Hepatocyte (in vitro differentiated cells): ENCODE results near the gene SNRPD3. TPM values are rescaled to one million over a fixed set of nuclear protein-coding genes. Genes with fewer than 3 reads are reported as not detected.
A peak's percentile ranks its signal among the peaks of the same experiment; 100 is the strongest.

ENCODE experiments used
- DNase-seq: peaks from one replicate; pipeline ENCODE4 v3.0.0-alpha.2; 2016; ENCODE audit warnings: low spot score
- H2AFZ ChIP-seq: fragments of 200-600 bp; sonication (generic); 2 replicates; pipeline ENCODE4 v1.6.0; 2016; ENCODE audit warnings: antibody characterized with exemption, mild to moderate bottlenecking
- H3K27ac ChIP-seq: fragments of 200-600 bp; sonication (generic); 2 replicates; pipeline ENCODE4 v1.5.1; 2016; ENCODE audit warnings: mild to moderate bottlenecking
- H3K27me3 ChIP-seq: fragments of 200-600 bp; sonication (generic); 2 replicates; pipeline ENCODE4 v1.6.1; 2016
- H3K36me3 ChIP-seq: fragments of 200-600 bp; sonication (generic); replicated peaks from 2 replicates; pipeline ENCODE4 v1.5.1; 2016; ENCODE audit warnings: low read depth; ENCODE audit not compliant: insufficient read depth
- H3K4me1 ChIP-seq: fragments of 200-600 bp; sonication (generic); 2 replicates; pipeline ENCODE4 v1.5.1; 2016; ENCODE audit warnings: mild to moderate bottlenecking, moderate library complexity; ENCODE audit not compliant: insufficient read depth
- H3K4me2 ChIP-seq: fragments of 200-600 bp; sonication (generic); 2 replicates; pipeline ENCODE4 v1.6.0; 2016
- H3K4me3 ChIP-seq: fragments of 200-600 bp; sonication (generic); 2 replicates; pipeline ENCODE4 v1.5.1; 2016; ENCODE audit warnings: mild to moderate bottlenecking
- H3K79me2 ChIP-seq: fragments of 200-600 bp; sonication (generic); 2 replicates; pipeline ENCODE4 v1.6.0; 2017; ENCODE audit warnings: mild to moderate bottlenecking
- H3K9me2 ChIP-seq: fragments of 200-600 bp; sonication (generic); replicated peaks from 2 replicates; pipeline ENCODE4 v1.6.0; 2017; ENCODE audit warnings: mild to moderate bottlenecking; ENCODE audit not compliant: insufficient read depth
- H3K9me3 ChIP-seq: fragments of 200-600 bp; sonication (generic); 2 replicates; pipeline ENCODE4 v1.5.1; 2016; ENCODE audit warnings: low read depth, mild to moderate bottlenecking
- H4K20me1 ChIP-seq: fragments of 200-600 bp; sonication (generic); 2 replicates; pipeline ENCODE4 v1.6.0; 2016; ENCODE audit warnings: mild to moderate bottlenecking; ENCODE audit not compliant: insufficient read depth, poor library complexity, severe bottlenecking
- EZH2 ChIP-seq: fragments of 200-600 bp; sonication (generic); IDR thresholded peaks from 2 replicates; pipeline ENCODE4 v1.6.1; 2016; ENCODE audit warnings: antibody characterized with exemption, mild to moderate bottlenecking, borderline replicate concordance
- EZH2phosphoT487 ChIP-seq: fragments of 200-600 bp; sonication (generic); IDR thresholded peaks from one replicate; pipeline ENCODE4 v1.6.1; 2018; ENCODE audit warnings: antibody characterized with exemption, mild to moderate bottlenecking, low read depth, moderate library complexity; ENCODE audit not compliant: unreplicated experiment, severe bottlenecking
- WGBS: methylation state at CpG from one replicate; pipeline ENCODE4 v1.1.6; 2016; ENCODE audit warnings: low lambda C conversion rate; ENCODE audit errors: missing lambda C conversion rate; 5-methylcytosine and 5-hydroxymethylcytosine counted together
- polyA plus RNA-seq: library from polyadenylated mRNA; unstranded; fragments of >200 nt; fragmentation: Nextera tagmentation; extraction: Ambion mirVana; gene quantifications from 2 replicates; pipeline ENCODE4 v1.2.1, GENCODE V29; 2016
- total RNA-seq: library from RNA; depleted of rRNA; stranded (reverse); fragments of >200 nt; gene quantifications from 2 replicates; pipeline ENCODE4 v1.2.3, GENCODE V29; 2014
- TF ChIP-seq, protein P1 (sequence below): fragments of 200-600 bp; sonication (generic); IDR thresholded peaks from 2 replicates; pipeline ENCODE4 v1.5.1; 2016; ENCODE audit warnings: antibody characterized with exemption, mild to moderate bottlenecking; ENCODE audit not compliant: poor library complexity

SNRPD3 gene
- total and polyA plus RNA-seq, 2 experiments from 2014 or later = 122 to 185 TPM

DNA sequence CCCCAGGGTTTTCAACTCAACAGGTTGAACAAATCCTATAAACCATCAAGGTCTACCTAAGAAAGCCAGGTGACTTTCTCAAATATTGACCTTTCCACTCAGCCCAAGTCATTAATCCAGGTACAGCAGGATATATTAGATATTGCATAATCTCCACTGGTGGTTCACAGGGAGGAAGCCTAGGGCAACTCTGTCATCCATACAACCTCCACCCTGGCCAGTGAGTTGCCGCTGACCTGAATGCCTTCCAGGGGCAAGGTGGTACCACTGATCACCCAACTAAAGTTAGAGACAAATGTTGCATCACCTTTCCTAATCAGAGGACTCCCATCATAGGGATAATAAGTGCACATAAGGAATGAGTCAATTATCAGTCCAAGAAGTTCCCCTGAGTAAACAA is 23.7 kb upstream of the SNRPD3 start:
- Histone ChIP-seq H3K36me3 (no peaks in the 10 kb centered on the region), H2AFZ (no peak overlapping the region), H3K4me3 (no peak overlapping the region), H3K27ac (peak overlapping the region; percentile 40), H3K4me1 (peaks cover 11% of the 10 kb centered on the region), H3K27me3 (no peaks in the 10 kb centered on the region), H3K79me2 (no peaks in the 10 kb centered on the region), H4K20me1 (no peaks in the 10 kb centered on the region), H3K9me3 (no peaks in the 10 kb centered on the region), H3K9me2 (no peaks in the 10 kb centered on the region), H3K4me2 (no peak overlapping the region)
- 76% methylated on average over 1 of the region's 1 CpG for WGBS
- peak; percentile 32 for DNase-seq
- TF ChIP-seq, protein P1, sequence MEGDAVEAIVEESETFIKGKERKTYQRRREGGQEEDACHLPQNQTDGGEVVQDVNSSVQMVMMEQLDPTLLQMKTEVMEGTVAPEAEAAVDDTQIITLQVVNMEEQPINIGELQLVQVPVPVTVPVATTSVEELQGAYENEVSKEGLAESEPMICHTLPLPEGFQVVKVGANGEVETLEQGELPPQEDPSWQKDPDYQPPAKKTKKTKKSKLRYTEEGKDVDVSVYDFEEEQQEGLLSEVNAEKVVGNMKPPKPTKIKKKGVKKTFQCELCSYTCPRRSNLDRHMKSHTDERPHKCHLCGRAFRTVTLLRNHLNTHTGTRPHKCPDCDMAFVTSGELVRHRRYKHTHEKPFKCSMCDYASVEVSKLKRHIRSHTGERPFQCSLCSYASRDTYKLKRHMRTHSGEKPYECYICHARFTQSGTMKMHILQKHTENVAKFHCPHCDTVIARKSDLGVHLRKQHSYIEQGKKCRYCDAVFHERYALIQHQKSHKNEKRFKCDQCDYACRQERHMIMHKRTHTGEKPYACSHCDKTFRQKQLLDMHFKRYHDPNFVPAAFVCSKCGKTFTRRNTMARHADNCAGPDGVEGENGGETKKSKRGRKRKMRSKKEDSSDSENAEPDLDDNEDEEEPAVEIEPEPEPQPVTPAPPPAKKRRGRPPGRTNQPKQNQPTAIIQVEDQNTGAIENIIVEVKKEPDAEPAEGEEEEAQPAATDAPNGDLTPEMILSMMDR = no peak
- TF ChIP-seq EZH2 (no peak), EZH2phosphoT487 (no peak)

DNA sequence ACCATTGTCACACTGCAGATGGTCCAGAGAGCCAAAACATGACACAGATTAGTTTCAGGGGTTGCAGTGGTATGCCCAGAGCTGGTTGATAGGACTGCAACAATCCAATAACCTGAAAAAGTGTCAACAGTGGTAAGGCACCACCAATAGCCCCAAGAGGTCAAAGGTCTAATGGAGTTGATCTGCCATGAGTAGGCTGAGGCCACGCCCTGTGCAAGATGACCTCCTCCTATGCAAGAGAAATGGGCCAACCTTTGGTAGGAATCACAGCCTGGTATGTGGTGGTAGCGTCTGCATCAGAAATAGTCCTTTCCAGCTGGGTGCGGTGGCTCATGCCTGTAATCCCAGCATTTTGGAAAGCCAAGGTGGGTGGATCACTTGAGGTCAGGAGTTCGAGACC is 20.5 kb upstream of the SNRPD3 start:
- no peaks in the 10 kb centered on the region for H3K27me3 ChIP-seq
- H3K4me2 ChIP-seq = no peak overlapping the region
- no peaks in the 10 kb centered on the region for H3K9me3 ChIP-seq
- no peaks in the 10 kb centered on the region for H3K9me2 ChIP-seq
- TF ChIP-seq, protein P1 = no peak
- TF ChIP-seq EZH2phosphoT487 = no peak
- no peak for TF ChIP-seq EZH2
- WGBS = 99% methylated on average over 4 of the region's 4 CpGs
- H3K4me3 ChIP-seq = no peak overlapping the region
- H3K36me3 ChIP-seq = no peaks in the 10 kb centered on the region
- H3K79me2 ChIP-seq = no peaks in the 10 kb centered on the region
- no peak for DNase-seq
- no peaks in the 10 kb centered on the region for H4K20me1 ChIP-seq
- peaks cover 11% of the 10 kb centered on the region for H3K4me1 ChIP-seq
- no peak overlapping the region for H3K27ac ChIP-seq
- H2AFZ ChIP-seq = no peak overlapping the region

DNA sequence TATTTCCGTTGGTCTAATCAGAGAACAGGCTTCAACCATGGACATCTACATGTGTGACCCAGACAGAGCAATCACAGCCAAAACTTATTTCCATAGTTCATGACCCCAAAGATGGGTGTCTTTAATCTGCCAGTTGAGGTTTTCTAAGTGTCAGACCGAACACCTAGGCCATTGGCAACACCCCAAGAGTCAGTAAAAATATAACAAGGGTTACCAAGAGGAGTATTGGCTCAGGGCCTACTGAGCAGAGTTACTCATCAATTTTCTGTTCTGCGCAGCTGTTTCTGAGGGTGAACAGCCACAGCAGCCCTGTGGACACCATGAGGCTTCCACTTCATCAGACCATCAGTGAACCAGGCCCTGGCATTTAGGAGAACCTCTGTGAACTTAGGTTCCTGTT is 19.7 kb upstream of the SNRPD3 start:
- Histone ChIP-seq H3K4me1 (peaks cover 11% of the 10 kb centered on the region), H3K27me3 (no peaks in the 10 kb centered on the region), H3K36me3 (no peaks in the 10 kb centered on the region), H3K9me3 (no peaks in the 10 kb centered on the region), H3K4me3 (no peak overlapping the region), H3K4me2 (no peak overlapping the region), H3K79me2 (no peaks in the 10 kb centered on the region), H3K9me2 (no peaks in the 10 kb centered on the region), H2AFZ (no peak overlapping the region), H4K20me1 (no peaks in the 10 kb centered on the region), H3K27ac (no peak overlapping the region)
- TF ChIP-seq EZH2 = no peak
- TF ChIP-seq EZH2phosphoT487 = no peak
- TF ChIP-seq, protein P1 = no peak
- DNase-seq = no peak
- WGBS = 78% methylated on average over 3 of the region's 3 CpGs

DNA sequence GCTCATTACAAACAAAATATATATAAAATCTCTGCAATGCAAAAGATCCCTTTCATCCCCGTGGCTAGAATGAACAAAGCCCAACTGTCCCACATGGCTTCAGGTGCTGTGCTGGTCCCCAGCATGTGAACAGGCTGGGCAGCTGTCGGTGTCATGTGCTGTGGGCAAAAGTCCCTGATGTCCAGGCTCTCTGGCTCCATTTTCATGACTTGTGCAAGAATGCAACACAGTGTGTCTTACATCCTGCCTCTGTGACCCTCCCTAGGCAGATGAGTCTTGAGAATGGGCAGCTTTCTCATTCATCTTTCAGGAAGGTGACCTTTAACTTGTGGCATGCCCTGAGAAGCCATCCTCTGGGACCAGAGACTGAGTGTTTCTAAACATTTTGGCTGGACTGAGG is 15.3 kb upstream of the SNRPD3 start:
- Histone ChIP-seq H3K4me2 (no peak overlapping the region), H2AFZ (no peak overlapping the region), H3K36me3 (no peaks in the 10 kb centered on the region), H3K27ac (no peak overlapping the region), H3K27me3 (no peaks in the 10 kb centered on the region), H3K9me3 (no peaks in the 10 kb centered on the region), H4K20me1 (no peaks in the 10 kb centered on the region), H3K9me2 (no peaks in the 10 kb centered on the region), H3K4me1 (peaks cover 8% of the 10 kb centered on the region), H3K79me2 (no peaks in the 10 kb centered on the region), H3K4me3 (no peak overlapping the region)
- 100% methylated on average over 2 of the region's 2 CpGs for whole genome bisulfite sequencing
- TF ChIP-seq EZH2 (no peak), EZH2phosphoT487 (no peak)
- TF ChIP-seq, protein P1 = no peak
- DNase-seq = no peak
